GM20000 (cell line): ENCODE results near the gene PPM1E.

Experiments used
- DNase-seq: peaks from one replicate; pipeline ENCODE4 v3.0.0; 2012; ENCODE audit warnings: low spot score
- CTCF ChIP-seq: IDR thresholded peaks from 2 replicates; pipeline ENCODE4 v1.5.1; 2012; ENCODE audit warnings: mild to moderate bottlenecking, control low read depth; ENCODE audit errors: extremely low read depth, missing control alignments

Gene PPM1E

GRCh38 chr17:58802188-58802587 lies 46.5 kb downstream of the PPM1E start:
- no peak for TF ChIP-seq CTCF
- DNase-seq: no peak

GRCh38 chr17:58806046-58806445 lies 50.4 kb downstream of the PPM1E start:
- no peak for TF ChIP-seq CTCF
- no peak for DNase-seq

GRCh38 chr17:58808609-58809563 lies 53.2 kb downstream of the PPM1E start:
- DNase-seq: no peak
- no peak for TF ChIP-seq CTCF

- no peak for DNase-seq
- TF ChIP-seq CTCF: no peak
Observed at GRCh38 chr17:58809564-58809936, 53.9 kb downstream of the PPM1E start.

- no peak for TF ChIP-seq CTCF
- no peak for DNase-seq
Observed at GRCh38 chr17:58811290-58811689, 55.6 kb downstream of the PPM1E start.

GRCh38 chr17:58813712-58814111 lies 58.1 kb downstream of the PPM1E start:
- DNase-seq: no peak
- no peak for TF ChIP-seq CTCF

- DNase-seq: no peak
- no peak for TF ChIP-seq CTCF
Observed at GRCh38 chr17:58818654-58819053, 63.0 kb downstream of the PPM1E start.
